K562 (cell line): Measurements from ENCODE around the gene CCDC106. TPM values are rescaled to one million over a fixed set of nuclear protein-coding genes. Genes with fewer than 3 reads are reported as not detected.
A peak's percentile ranks its signal among the peaks of the same experiment; 100 is the strongest.

Experiments used
- ATAC-seq: fragments of 200-7000 bp; cut with Tn5 transposase; 3 replicates; pipeline ENCODE4 v1.9.1; 2020; ENCODE audit warnings: moderate library complexity
- BruUV-seq: library from RNA; stranded (reverse); fragments of 400-500 nt; replicated peaks from 2 replicates; lab custom pipeline; 2021; lab: Mats Ljungman, UMichigan
- CTCF ChIA-PET: fragments of 300-600 bp; formaldehyde crosslinking; extraction: SDS; loops from one replicate; lab custom pipeline; 2021; ENCODE audit warnings: low intra/inter-chr PET ratio; lab: Yijun Ruan, JAX
- POLR2A ChIA-PET: fragments of 300-600, 350-650 bp; sonication (Branson Sonifier 250); formaldehyde crosslinking; extraction: SDS; loops from one replicate; lab custom pipeline; 2021; ENCODE audit warnings: antibody characterized with exemption, inconsistent platforms; lab: Yijun Ruan, JAX
- DNase-seq, 4 experiments: peaks; one replicate each; pipeline versions ENCODE4 v3.0.0 to v3.0.0-alpha.2; 2011 to 2018; ENCODE audit warnings: low spot score in 3 of 4, mixed read lengths in 3 of 4; ENCODE audit errors: extremely low read depth in 1 of 4
- FAIRE-seq: peaks from 2 replicates; lab custom pipeline; 2011; peaks lifted over from hg19 to GRCh38; lab: Jason Lieb, UNC
- H2AFZ ChIP-seq: 2 replicates; pipeline ENCODE4 v1.6.0; 2011; ENCODE audit warnings: low read depth, low read length, control low read depth, inconsistent platforms
- H3K27ac ChIP-seq: fragments of 200-600 bp; 3 replicates; pipeline ENCODE4 v1.8.0; 2011; ENCODE audit warnings: low read depth, mild to moderate bottlenecking, control low read depth, inconsistent platforms, low read length, moderate library complexity, mixed read lengths; ENCODE audit errors: extremely low read depth
- H3K27me3 ChIP-seq, 2 experiments: fragments of 300-600 bp in 1 of 2; 2 replicates in 1 of 2; 3 replicates in 1 of 2; pipeline versions ENCODE4 v1.6.0 to v1.8.0; 2011; ENCODE audit warnings: inconsistent platforms in 2 of 2, low read length in 2 of 2, mild to moderate bottlenecking in 1 of 2, mixed read lengths in 1 of 2, moderate library complexity in 1 of 2; ENCODE audit not compliant: control insufficient read depth in 2 of 2, insufficient read depth in 2 of 2
- H3K36me3 ChIP-seq: fragments of 300-600 bp; 3 replicates; pipeline ENCODE4 v1.8.0; 2011; ENCODE audit warnings: mild to moderate bottlenecking, low read length, inconsistent platforms; ENCODE audit not compliant: control insufficient read depth, insufficient read depth
- H3K4me1 ChIP-seq, 2 experiments: fragments of 200-600 bp in 1 of 2; replicated peaks in 1 of 2; 2 replicates in 1 of 2; 3 replicates in 1 of 2; pipeline versions ENCODE4 v1.5.1 to v1.8.0; 2011; ENCODE audit warnings: inconsistent platforms in 2 of 2, low read length in 2 of 2, mild to moderate bottlenecking in 1 of 2, mixed read lengths in 1 of 2, moderate library complexity in 1 of 2; ENCODE audit not compliant: control insufficient read depth in 2 of 2, insufficient read depth in 2 of 2
- H3K4me2 ChIP-seq: 2 replicates; pipeline ENCODE4 v1.6.1; 2011; ENCODE audit warnings: low read length, control low read depth, inconsistent platforms, mixed read lengths; ENCODE audit not compliant: insufficient read depth
- H3K4me3 ChIP-seq: fragments of 200-600 bp; sonication (generic), shearing (Covaris generic); 2 replicates; pipeline ENCODE4 v1.5.1; 2016; ENCODE audit warnings: control low read depth, inconsistent platforms
- H3K79me2 ChIP-seq: fragments of 200-600 bp; 3 replicates; pipeline ENCODE4 v1.8.0; 2011; ENCODE audit warnings: low read length, inconsistent platforms; ENCODE audit not compliant: control insufficient read depth, insufficient read depth
- H3K9ac ChIP-seq, 2 experiments: 2 replicates each; pipeline versions ENCODE4 v1.6.0 to v1.6.1; 2011; ENCODE audit warnings: low read depth in 2 of 2, low read length in 2 of 2, control low read depth in 1 of 2, inconsistent platforms in 1 of 2, mild to moderate bottlenecking in 1 of 2, mixed read lengths in 1 of 2; ENCODE audit not compliant: insufficient read depth in 1 of 2
- H3K9me1 ChIP-seq: one replicate; pipeline ENCODE4 v1.6.0; 2011; ENCODE audit warnings: inconsistent platforms, mild to moderate bottlenecking, low read length, moderate library complexity; ENCODE audit not compliant: control insufficient read depth, insufficient read depth
- H3K9me3 ChIP-seq: replicated peaks from 2 replicates; pipeline ENCODE4 v1.5.1; 2011; ENCODE audit warnings: low read depth, low read length, inconsistent platforms; ENCODE audit not compliant: control insufficient read depth, insufficient read depth
- H4K20me1 ChIP-seq: replicated peaks from 2 replicates; pipeline ENCODE4 v1.6.1; 2011; ENCODE audit warnings: low read length, inconsistent platforms, mixed read lengths; ENCODE audit not compliant: control insufficient read depth, insufficient read depth
- NONO ChIP-seq, 2 experiments: fragments of 200-400 bp in 1 of 2; fragments of 450-650 bp in 1 of 2; formaldehyde crosslinking in 1 of 2; IDR thresholded peaks; 2 replicates each; pipeline ENCODE4 v1.6.1; 2017; ENCODE audit warnings: low read depth in 2 of 2, mild to moderate bottlenecking in 2 of 2, moderate library complexity in 2 of 2, low read length in 1 of 2
- RBFOX2 ChIP-seq: fragments of 200-400 bp; formaldehyde crosslinking; IDR thresholded peaks from 2 replicates; pipeline ENCODE4 v1.6.1; 2017; ENCODE audit warnings: low read depth, mild to moderate bottlenecking, low read length, moderate library complexity
- WGBS: fragments of 100-300 bp; shearing (Covaris generic); methylation state at CpG from one replicate; pipeline ENCODE4 v1.1.6; 2016; ENCODE audit warnings: low coverage, mixed read lengths; ENCODE audit not compliant: insufficient coverage; ENCODE audit errors: missing lambda C conversion rate; 5-methylcytosine and 5-hydroxymethylcytosine counted together
- in situ Hi-C: fragments of 300-500 bp; cut with MboI; formaldehyde crosslinking; loops from 4 replicates; pipeline ENCODE4 v1.15.0; 2018; ENCODE audit warnings: inconsistent platforms, mixed read lengths
- intact Hi-C: fragments of 100-400 bp; cut with micrococcal nuclease; formaldehyde crosslinking; loops from 2 replicates; pipeline ENCODE4 v1.14.2; 2022
- polyA plus RNA-seq, 8 experiments: library from polyadenylated mRNA; depleted of rRNA in 4 of 8; stranded (reverse) in 5 of 8; unstranded in 3 of 8; fragments of >200 nt; fragmentation: Nextera tagmentation in 2 of 8; fragmentation: Illumina TruSeq in 1 of 8; extraction: Ambion mirVana in 2 of 8; extraction: Trizol in 1 of 8; gene quantifications; 2 replicates each; pipeline versions ENCODE4 v1.2.1 to v1.2.3, GENCODE V29; 2011 to 2014; ENCODE audit warnings: inconsistent platforms in 1 of 8, missing spikeins in 1 of 8
- total RNA-seq, 7 experiments: library from RNA; depleted of rRNA in 6 of 7; stranded (reverse); fragments of >200 nt in 6 of 7; fragmentation: Illumina TruSeq in 2 of 7; extraction: Trizol in 2 of 7; gene quantifications; 2 replicates each; pipeline versions ENCODE4 v1.2.1 to v1.2.3, GENCODE V29; 2011 to 2021; ENCODE audit warnings: low replicate concordance in 1 of 7

Gene CCDC106
- total and polyA plus RNA-seq, 9 of the 15 experiments (the other 6 are each of a cell fraction or from before 2014, with no cell fraction given): 0.10 to 27.5 (median 15.0) TPM; not detected in 1

DNA sequence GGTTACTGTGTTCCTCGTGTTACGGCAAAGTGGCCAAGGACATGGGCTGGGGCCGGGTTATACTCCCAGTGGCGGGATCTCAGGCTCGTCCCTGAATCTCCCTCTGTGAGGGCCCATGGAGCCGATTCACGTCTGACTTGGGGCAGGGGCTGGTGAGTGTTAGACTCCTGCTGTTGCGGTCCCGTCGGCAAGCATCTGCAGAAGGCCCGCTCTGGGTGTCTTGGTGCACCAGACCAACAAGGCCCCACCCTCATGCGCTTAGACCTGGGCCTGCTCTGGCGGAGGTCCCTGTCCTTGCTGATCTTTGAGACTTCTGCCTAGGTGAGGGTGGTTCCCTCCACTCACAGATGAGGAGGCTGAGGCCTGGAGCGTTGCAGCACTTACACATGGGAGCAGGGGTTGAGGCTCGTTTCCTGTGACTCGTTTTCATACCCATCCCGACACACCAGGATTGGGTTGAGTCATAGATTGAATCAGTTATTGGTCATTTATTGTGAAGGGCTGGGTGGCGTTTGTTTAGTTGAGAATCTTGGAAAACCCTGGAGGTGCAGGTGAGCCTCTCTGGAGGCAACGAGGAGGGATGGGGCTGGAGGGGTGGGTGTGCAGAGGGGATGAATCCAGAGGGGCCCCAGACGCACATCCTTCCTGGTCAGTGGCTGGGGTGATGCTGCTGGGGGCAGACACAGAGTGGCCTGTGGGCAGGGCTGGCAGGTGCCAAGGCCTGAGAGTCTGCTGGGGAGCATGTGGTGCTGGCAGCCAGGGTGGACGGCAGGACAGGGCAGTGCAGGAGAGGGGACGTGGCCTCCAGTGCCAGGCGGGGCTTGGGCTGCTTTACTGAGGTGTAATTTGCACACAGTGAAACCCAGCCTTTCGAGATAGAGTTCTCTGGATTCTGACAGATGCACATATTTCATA is 31.6 kb downstream of the CCDC106 start:
- Histone ChIP-seq H3K4me2 (no peak overlapping the region), H3K9ac (peak overlapping the region in 1 of 2 experiments; percentile 56; a peak in 2 of 4 replicates), H3K27ac (no peak overlapping the region), H3K4me3 (no peak overlapping the region), H3K4me1 (peaks cover 22 to 53% of the 10 kb centered on the region in 2 experiments), H4K20me1 (peaks cover 31% of the 10 kb centered on the region), H2AFZ (no peak overlapping the region), H3K9me1 (peaks cover 6% of the 10 kb centered on the region), H3K27me3 (no peaks in the 10 kb centered on the region), H3K79me2 (peaks cover 80% of the 10 kb centered on the region), H3K36me3 (peaks cover 80% of the 10 kb centered on the region; the same call in 2 of the 3 replicates), H3K9me3 (no peaks in the 10 kb centered on the region)
- 90% methylated on average over 24 of the region's 24 CpGs for WGBS
- no TSS peak for BruUV-seq
- intact Hi-C loops (no loop called here), in situ Hi-C loops (no loop called here)
- DNase-seq: no peak
- ATAC-seq: no peak
- ChIA-PET POLR2A (interaction anchor here (2.4 kb wide), 1 partner anchor 11 kb away, joined by 5 read pairs; no protein-coding TSS in a partner anchor), CTCF (no interaction called here)
- TF ChIP-seq RBFOX2: peak; percentile 44; the same call in 1 of the 2 replicates
- TF ChIP-seq NONO (IDR thresholded peaks at IDR 0.05; ENCODE audit: low read depth in 2 of 2, low read length in 1 of 2): no peak
- no peak for FAIRE-seq
